D341Med (cell line): Measurements from ENCODE around the gene TMSB4Y.
A peak's percentile ranks its signal among the peaks of the same experiment; 100 is the strongest.

Experiments
- DNase-seq: peaks from one replicate; pipeline ENCODE4 v3.0.0; 2012; ENCODE audit warnings: low spot score

Gene TMSB4Y

DNA sequence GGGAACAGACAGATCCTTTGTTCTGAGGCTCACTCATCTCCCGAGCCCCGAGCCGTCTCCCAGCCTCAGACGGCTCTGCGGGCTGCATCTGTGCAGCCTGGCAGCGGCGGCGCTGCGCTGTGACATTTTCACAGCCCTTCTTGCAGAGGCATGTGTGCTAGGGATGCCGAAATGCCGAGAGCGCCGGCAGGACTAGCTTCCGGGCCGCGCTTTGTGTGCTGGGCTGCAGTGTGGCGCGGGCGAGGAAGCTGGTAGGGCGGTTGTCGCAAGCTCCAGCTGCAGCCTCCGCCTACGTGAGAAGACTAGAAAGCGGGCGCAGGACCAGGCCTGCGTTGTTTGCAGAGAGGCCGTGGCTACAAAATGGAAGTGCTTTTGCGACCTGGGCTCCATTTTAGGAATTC lies at the start of gene TMSB4Y:
TMSB4Y (plus strand) TSS at position 332 of the 401 bp plus-strand sequence.
- peak; percentile 75 for DNase-seq

GRCh38 chrY:13664162-13664561 lies 39.5 kb upstream of the TMSB4Y start:
- no peak for DNase-seq

GRCh38 chrY:13671122-13671521 lies 32.6 kb upstream of the TMSB4Y start:
- no peak for DNase-seq

- DNase-seq: no peak
Observed at GRCh38 chrY:13702276-13702675, 1.4 kb upstream of the TMSB4Y start.

- DNase-seq: peak; percentile 48
Observed at GRCh38 chrY:13704121-13704930, 627 bp downstream of the TMSB4Y start.

- DNase-seq: peak; percentile 21
Observed at GRCh38 chrY:13705197-13705596, 1.5 kb downstream of the TMSB4Y start.

- DNase-seq: no peak
Observed at GRCh38 chrY:13708038-13708437, 4.3 kb downstream of the TMSB4Y start.

DNA sequence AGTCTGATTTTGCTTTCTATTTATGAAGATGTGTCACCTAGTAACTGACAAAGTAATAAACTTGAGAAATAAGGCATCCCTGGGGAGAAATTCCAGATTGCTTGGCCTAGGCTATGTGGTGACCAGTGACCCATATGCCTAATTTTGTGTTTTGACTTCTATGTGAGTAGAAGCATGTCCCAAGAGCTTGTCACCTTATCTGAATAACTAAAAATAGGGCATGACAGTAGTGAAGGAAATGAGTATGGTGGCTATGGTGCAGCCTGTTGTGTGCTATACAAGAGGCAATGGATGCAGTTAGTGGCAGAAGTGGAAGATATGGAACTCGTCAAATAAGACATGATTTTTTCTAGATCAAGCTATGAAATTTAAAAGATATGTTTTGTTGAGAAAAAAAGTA lies 15.3 kb downstream of the TMSB4Y start:
- DNase-seq: no peak

DNA sequence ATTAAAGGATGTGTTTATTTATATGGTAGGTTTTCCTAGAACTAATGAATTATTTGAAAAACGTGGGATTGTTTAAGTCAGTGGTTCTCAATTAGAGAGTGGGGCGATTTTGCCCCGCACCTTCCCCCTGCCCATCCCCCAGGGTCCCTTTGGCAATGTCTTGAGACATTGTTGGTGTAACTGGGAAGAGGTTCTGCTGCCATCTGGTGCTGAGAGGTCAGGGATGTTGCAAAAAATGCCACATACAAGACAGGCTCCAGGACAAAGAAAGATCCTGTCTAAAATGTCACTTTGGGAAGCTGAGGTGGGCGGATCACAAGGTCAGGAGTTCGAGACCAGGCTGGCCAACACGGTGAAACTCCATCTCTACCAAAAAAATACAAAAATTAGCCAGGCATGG lies 25.8 kb downstream of the TMSB4Y start:
- DNase-seq: peak; percentile 55

DNA sequence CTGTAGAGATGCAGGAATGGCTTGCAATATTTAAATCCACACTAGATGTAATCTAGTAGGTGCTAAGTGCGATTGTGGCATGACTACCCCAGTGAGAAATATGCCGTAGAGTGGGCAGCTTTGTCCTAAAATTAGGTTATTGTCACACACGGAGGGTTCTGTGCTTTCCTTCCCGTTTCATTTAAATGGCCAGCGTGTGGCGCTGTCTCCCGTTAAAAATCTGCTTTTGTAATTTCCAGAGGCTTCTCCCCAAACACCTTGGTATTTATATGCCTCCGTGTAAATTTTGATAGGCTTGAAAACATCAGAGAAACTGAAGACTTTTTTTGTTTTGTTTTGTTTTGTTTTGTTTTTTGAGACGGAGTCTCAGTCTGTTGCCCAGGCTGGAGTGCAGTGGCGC lies 34.9 kb downstream of the TMSB4Y start:
- peak; percentile 41 for DNase-seq

- peak; percentile 75 for DNase-seq
Observed at GRCh38 chrY:13751289-13752071, 47.8 kb downstream of the TMSB4Y start.

- DNase-seq: no peak
Observed at GRCh38 chrY:13754661-13755060, 51.0 kb downstream of the TMSB4Y start.
